ENCODE measurements around the gene CLCN4. TPM values are rescaled to one million over a fixed set of nuclear protein-coding genes. Genes with fewer than 3 reads are reported as not detected.

CLCN4 gene
- total RNA-seq, 4 donors from 2014 or later: 0.79 to 1.1 TPM; not detected in 2

DNA sequence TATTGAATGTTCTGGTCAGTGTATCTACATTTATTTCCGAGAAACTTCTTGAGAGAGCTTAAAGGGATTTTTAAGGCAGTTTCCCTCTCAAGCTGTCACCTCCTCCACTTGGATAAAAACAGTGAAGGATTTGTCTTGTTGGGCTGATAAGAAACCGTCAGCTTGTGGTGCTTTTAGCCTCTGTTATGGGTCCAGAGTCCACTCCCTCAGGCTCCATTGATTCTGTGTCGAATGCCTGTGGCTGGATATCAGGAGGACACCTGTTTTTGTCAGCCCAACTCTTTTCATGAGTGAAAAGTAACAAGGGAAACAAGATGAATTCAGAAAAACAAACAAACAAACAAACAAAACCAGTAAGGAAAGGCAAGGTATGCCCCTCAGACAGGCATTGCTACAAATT, 12.4 kb downstream of the CLCN4 start:
- WGBS, 2 donors (ENCODE audit: low coverage in 1 of 2): 54 to 63% methylated on average over 1 to 3 of the region's 3 CpGs
- Histone ChIP-seq H3K4me3 (no peak overlapping the region), H3K27ac (no peak overlapping the region), H3K27me3 (no peaks in the 10 kb centered on the region), H3K36me3 (no peaks in the 10 kb centered on the region), H3K4me1 (no peaks in the 10 kb centered on the region), H3K9me3 (no peaks in the 10 kb centered on the region)
- in situ Hi-C loops (cut with MboI; ENCODE audit: low pct_ligation_motif_present in 1 of 4, low pct_unique_long_range_greater_than_20kb in 1 of 4, low sequenced_read_pairs in 3 of 4): no loop called here
- intact Hi-C loops (cut with DNase I; ENCODE audit: low total_unique reads): no loop called here
- no peak for TF ChIP-seq POLR2AphosphoS5 (IDR thresholded peaks at IDR 0.05)
- no peak for TF ChIP-seq EP300 (IDR thresholded peaks at IDR 0.05; ENCODE audit: low read depth)
- TF ChIP-seq, protein P1, sequence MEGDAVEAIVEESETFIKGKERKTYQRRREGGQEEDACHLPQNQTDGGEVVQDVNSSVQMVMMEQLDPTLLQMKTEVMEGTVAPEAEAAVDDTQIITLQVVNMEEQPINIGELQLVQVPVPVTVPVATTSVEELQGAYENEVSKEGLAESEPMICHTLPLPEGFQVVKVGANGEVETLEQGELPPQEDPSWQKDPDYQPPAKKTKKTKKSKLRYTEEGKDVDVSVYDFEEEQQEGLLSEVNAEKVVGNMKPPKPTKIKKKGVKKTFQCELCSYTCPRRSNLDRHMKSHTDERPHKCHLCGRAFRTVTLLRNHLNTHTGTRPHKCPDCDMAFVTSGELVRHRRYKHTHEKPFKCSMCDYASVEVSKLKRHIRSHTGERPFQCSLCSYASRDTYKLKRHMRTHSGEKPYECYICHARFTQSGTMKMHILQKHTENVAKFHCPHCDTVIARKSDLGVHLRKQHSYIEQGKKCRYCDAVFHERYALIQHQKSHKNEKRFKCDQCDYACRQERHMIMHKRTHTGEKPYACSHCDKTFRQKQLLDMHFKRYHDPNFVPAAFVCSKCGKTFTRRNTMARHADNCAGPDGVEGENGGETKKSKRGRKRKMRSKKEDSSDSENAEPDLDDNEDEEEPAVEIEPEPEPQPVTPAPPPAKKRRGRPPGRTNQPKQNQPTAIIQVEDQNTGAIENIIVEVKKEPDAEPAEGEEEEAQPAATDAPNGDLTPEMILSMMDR (IDR thresholded peaks at IDR 0.05): no peak
- TF ChIP-seq POLR2A (IDR thresholded peaks at IDR 0.05): no peak
- no peak for DNase-seq

DNA sequence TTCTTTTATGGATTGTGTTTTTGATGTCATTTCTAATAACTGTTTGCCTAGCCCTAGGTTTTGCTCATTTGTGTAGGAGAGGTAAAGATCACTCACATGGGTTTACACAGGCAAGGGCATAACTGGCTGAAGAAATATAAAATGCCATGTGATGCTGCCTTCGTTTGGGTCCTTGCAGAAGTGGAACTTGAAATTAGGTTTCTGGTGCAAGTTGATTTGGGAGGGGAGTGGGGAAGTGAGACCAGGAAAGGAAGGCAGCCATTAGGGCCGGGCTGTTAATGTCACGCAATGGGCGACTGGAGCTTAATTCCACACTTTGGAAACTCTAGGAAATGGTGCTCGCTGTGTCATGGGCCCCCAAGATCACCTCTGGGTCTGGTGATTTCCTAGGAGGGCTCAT, 14.5 kb downstream of the CLCN4 start:
- no peaks in the 10 kb centered on the region for H3K9me3 ChIP-seq
- TF ChIP-seq POLR2A (IDR thresholded peaks at IDR 0.05) (no peak), EP300 (IDR thresholded peaks at IDR 0.05; ENCODE audit: low read depth) (no peak), POLR2AphosphoS5 (IDR thresholded peaks at IDR 0.05) (no peak)
- TF ChIP-seq, protein P1 (IDR thresholded peaks at IDR 0.05): no peak
- whole genome bisulfite sequencing, 2 donors (ENCODE audit: low coverage in 1 of 2): 76% methylated on average over 5 of the region's 5 CpGs; no CpG with 5 or more reads in 1 of the 2 donors
- H3K27me3 ChIP-seq: no peaks in the 10 kb centered on the region
- no peak overlapping the region for H3K27ac ChIP-seq
- H3K36me3 ChIP-seq: no peaks in the 10 kb centered on the region
- no peak for DNase-seq
- H3K4me1 ChIP-seq: peaks cover 0 to 9% (median 0%) of the 10 kb centered on the region in 4 donors
- intact Hi-C loops (cut with DNase I; ENCODE audit: low total_unique reads): no loop called here
- in situ Hi-C loops (cut with MboI; ENCODE audit: low pct_ligation_motif_present in 1 of 4, low pct_unique_long_range_greater_than_20kb in 1 of 4, low sequenced_read_pairs in 3 of 4): no loop called here
- no peak overlapping the region for H3K4me3 ChIP-seq

DNA sequence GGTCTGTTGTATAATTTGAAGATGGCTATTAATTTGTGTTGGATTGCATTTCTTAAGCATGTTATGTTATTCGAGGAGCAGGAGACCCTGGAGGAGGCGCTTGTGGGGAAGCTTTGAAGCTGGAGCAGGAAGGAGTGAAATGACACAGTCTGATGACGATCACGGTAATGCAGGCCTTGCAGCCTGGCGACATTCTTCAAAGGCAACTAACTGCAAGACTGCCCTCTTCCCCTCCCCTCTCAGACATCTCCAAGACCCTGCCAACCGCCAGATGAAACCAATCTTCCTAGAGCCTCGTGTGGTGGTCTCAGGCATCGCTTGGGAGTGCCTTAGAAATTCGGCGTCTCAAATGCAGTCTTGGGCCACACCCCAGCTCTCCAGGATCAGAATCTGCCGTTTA, 16.1 kb downstream of the CLCN4 start:
- H3K27ac ChIP-seq: peak overlapping the region in 1 of 4 donors; percentile 37

DNA sequence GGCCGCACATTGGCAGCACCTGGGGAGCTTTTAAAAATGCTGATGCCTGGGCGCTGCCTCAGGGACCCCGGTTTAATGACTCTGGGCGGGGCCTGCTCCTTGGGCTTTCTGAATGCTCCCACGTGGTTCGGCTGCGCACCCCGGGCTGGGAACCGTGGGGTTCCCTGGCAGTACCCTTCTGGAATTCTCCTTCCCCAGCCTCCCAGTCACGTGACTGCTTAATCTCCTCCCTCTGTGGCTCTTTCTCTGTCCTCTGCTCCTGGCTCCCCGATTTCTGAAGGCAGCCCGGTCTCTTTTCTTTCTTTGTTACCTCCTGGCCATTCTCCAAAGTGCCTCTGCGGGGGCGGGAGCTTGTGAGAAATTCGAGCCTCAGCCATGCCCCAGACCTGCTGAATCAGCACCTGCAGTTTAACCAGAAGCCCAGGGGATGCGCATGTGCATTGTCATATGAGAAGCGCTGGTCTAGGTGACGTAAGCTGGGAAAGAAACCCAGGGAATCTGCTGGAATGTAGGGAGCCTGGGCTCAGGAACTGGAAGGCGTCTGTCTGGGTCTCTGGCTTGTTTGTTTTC, 16.6 kb downstream of the CLCN4 start:
- DNase-seq: no peak
- 65% methylated on average over 19 of the region's 19 CpGs; no CpG with 5 or more reads in 1 of the 2 donors for WGBS, 2 donors (ENCODE audit: low coverage in 1 of 2)
- H3K27me3 ChIP-seq: no peaks in the 10 kb centered on the region
- H3K27ac ChIP-seq: peak overlapping the region in 1 of 4 donors; percentile 37
- H3K4me1 ChIP-seq: peaks cover 0 to 18% (median 0%) of the 10 kb centered on the region in 4 donors
- intact Hi-C loops (cut with DNase I; ENCODE audit: low total_unique reads): no loop called here
- in situ Hi-C loops (cut with MboI; ENCODE audit: low pct_ligation_motif_present in 1 of 4, low pct_unique_long_range_greater_than_20kb in 1 of 4, low sequenced_read_pairs in 3 of 4): no loop called here
- no peaks in the 10 kb centered on the region for H3K36me3 ChIP-seq
- no peaks in the 10 kb centered on the region for H3K9me3 ChIP-seq
- no peak overlapping the region for H3K4me3 ChIP-seq
- TF ChIP-seq POLR2A (IDR thresholded peaks at IDR 0.05) (no peak), POLR2AphosphoS5 (IDR thresholded peaks at IDR 0.05) (no peak), EP300 (IDR thresholded peaks at IDR 0.05; ENCODE audit: low read depth) (no peak)
- TF ChIP-seq, protein P1 (IDR thresholded peaks at IDR 0.05): no peak

More for the DNA sequence above, 16.1 kb downstream of the CLCN4 start:
- H3K4me1 ChIP-seq: peaks cover 0 to 18% (median 0%) of the 10 kb centered on the region in 4 donors
- H3K9me3 ChIP-seq: no peaks in the 10 kb centered on the region
- TF ChIP-seq POLR2A (IDR thresholded peaks at IDR 0.05): no peak
- no peak for TF ChIP-seq EP300 (IDR thresholded peaks at IDR 0.05; ENCODE audit: low read depth)
- H3K27me3 ChIP-seq: no peaks in the 10 kb centered on the region
- no peaks in the 10 kb centered on the region for H3K36me3 ChIP-seq
- DNase-seq: no peak
- in situ Hi-C loops (cut with MboI; ENCODE audit: low pct_ligation_motif_present in 1 of 4, low pct_unique_long_range_greater_than_20kb in 1 of 4, low sequenced_read_pairs in 3 of 4) (no loop called here), intact Hi-C loops (cut with DNase I; ENCODE audit: low total_unique reads) (no loop called here)
- WGBS, 2 donors (ENCODE audit: low coverage in 1 of 2): 71% methylated on average over 11 of the region's 11 CpGs; no CpG with 5 or more reads in 1 of the 2 donors
- H3K4me3 ChIP-seq: no peak overlapping the region
